ENCODE results near the gene AIRE.

DNA sequence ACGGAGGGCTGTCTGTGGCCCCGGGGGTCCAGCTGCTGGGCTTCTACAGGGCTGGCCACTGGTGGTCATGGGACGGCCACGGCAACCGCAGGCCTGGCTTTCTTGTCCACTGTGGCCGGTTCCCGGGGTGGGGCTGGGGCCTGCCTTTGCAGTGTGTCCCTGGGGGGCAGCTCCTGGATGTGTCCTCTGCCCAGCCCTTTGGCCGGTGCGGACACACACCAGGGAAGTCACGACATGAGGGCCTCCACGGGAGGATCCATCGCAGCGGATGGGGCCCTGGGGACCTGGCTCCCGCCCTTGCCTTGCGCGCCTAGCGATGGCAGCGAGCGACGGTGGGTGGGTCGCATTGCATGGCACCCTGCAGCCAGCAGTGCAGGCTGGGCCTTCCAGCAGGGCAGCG is 32.2 kb downstream of the AIRE start:
- TF ChIP-seq, protein P1, sequence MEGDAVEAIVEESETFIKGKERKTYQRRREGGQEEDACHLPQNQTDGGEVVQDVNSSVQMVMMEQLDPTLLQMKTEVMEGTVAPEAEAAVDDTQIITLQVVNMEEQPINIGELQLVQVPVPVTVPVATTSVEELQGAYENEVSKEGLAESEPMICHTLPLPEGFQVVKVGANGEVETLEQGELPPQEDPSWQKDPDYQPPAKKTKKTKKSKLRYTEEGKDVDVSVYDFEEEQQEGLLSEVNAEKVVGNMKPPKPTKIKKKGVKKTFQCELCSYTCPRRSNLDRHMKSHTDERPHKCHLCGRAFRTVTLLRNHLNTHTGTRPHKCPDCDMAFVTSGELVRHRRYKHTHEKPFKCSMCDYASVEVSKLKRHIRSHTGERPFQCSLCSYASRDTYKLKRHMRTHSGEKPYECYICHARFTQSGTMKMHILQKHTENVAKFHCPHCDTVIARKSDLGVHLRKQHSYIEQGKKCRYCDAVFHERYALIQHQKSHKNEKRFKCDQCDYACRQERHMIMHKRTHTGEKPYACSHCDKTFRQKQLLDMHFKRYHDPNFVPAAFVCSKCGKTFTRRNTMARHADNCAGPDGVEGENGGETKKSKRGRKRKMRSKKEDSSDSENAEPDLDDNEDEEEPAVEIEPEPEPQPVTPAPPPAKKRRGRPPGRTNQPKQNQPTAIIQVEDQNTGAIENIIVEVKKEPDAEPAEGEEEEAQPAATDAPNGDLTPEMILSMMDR (IDR thresholded peaks at IDR 0.05; ENCODE audit: borderline replicate concordance, extremely low read depth, low read length, poor library complexity, severe bottlenecking) = no peak
- no peak for TF ChIP-seq EZH2 (IDR thresholded peaks at IDR 0.05; ENCODE audit: borderline replicate concordance, low read depth, low read length, severe bottlenecking)
